Measurements from ENCODE around the gene RNF31. TPM values are rescaled to one million over a fixed set of nuclear protein-coding genes. Genes with fewer than 3 reads are reported as not detected.

The RNF31 gene
- total and polyA plus RNA-seq, 2 of the 13 experiments (the other 11 are each of a cell fraction or from before 2014, with no cell fraction given): 48.2 to 86.8 TPM

DNA sequence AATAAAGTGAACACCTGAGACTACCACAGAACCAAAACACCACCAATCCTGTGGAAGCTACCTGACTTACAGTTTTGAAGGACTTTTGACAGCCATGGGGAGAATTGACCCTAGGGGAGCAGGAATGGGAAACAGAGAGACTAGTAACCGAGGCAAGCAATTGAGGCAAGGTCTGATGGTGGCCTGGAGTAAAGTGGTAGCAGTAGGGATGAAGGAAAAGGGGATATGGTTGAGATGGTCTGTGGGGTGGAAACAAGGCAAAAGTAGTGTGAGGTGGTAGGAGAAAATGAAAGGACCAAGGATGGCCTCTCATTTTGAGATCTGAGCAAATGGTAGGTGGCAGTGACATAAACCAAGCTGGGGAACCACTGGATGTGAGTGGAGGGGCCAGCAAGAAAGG is 9.5 kb downstream of the RNF31 start (continued):
- TF ChIP-seq, protein P1, sequence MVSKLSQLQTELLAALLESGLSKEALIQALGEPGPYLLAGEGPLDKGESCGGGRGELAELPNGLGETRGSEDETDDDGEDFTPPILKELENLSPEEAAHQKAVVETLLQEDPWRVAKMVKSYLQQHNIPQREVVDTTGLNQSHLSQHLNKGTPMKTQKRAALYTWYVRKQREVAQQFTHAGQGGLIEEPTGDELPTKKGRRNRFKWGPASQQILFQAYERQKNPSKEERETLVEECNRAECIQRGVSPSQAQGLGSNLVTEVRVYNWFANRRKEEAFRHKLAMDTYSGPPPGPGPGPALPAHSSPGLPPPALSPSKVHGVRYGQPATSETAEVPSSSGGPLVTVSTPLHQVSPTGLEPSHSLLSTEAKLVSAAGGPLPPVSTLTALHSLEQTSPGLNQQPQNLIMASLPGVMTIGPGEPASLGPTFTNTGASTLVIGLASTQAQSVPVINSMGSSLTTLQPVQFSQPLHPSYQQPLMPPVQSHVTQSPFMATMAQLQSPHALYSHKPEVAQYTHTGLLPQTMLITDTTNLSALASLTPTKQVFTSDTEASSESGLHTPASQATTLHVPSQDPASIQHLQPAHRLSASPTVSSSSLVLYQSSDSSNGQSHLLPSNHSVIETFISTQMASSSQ (IDR thresholded peaks at IDR 0.05; ENCODE audit: low read depth): no peak
- TF ChIP-seq, protein P1 (CRISPR knock-in tag; IDR thresholded peaks at IDR 0.05; ENCODE audit: borderline replicate concordance): no peak
- TF ChIP-seq, protein P2, sequence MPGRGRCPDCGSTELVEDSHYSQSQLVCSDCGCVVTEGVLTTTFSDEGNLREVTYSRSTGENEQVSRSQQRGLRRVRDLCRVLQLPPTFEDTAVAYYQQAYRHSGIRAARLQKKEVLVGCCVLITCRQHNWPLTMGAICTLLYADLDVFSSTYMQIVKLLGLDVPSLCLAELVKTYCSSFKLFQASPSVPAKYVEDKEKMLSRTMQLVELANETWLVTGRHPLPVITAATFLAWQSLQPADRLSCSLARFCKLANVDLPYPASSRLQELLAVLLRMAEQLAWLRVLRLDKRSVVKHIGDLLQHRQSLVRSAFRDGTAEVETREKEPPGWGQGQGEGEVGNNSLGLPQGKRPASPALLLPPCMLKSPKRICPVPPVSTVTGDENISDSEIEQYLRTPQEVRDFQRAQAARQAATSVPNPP (CRISPR knock-in tag; IDR thresholded peaks at IDR 0.05): no peak
- TF ChIP-seq ZNF598 (CRISPR knock-in tag; IDR thresholded peaks at IDR 0.05; ENCODE audit: borderline replicate concordance) (no peak), ZSCAN12 (CRISPR knock-in tag; IDR thresholded peaks at IDR 0.05) (no peak), ZSCAN31 (CRISPR knock-in tag; IDR thresholded peaks at IDR 0.05; ENCODE audit: low read depth) (no peak), NFRKB (IDR thresholded peaks at IDR 0.05) (0 out of 2 replicates have a peak, but pooled peaks have one; percentile 29), IKZF1 (IDR thresholded peaks at IDR 0.05) (peak; percentile 62; the same call in 1 of the 2 replicates), SCMH1 (CRISPR knock-in tag; IDR thresholded peaks at IDR 0.05; ENCODE audit: borderline replicate concordance) (no peak), NR2F6 (IDR thresholded peaks at IDR 0.05) (no peak), NR2F6 (CRISPR knock-in tag; IDR thresholded peaks at IDR 0.05) (no peak), ZNF530 (CRISPR knock-in tag; IDR thresholded peaks at IDR 0.05; ENCODE audit: low read depth) (no peak), ZNF563 (CRISPR knock-in tag; IDR thresholded peaks at IDR 0.05) (no peak), ZNF605 (CRISPR knock-in tag; IDR thresholded peaks at IDR 0.05) (0 out of 2 replicates have a peak, but pooled peaks have one; percentile 21), TAF15 (IDR thresholded peaks at IDR 0.05; ENCODE audit: low read depth, low read length, poor library complexity, severe bottlenecking) (no peak), KAT7 (CRISPR knock-in tag; IDR thresholded peaks at IDR 0.05; ENCODE audit: borderline replicate concordance) (no peak), SMC3 (IDR thresholded peaks at IDR 0.05; ENCODE audit: low read length) (no peak), SP2 (CRISPR knock-in tag; IDR thresholded peaks at IDR 0.05) (no peak), JUNB (CRISPR knock-in tag; IDR thresholded peaks at IDR 0.05; ENCODE audit: borderline replicate concordance) (no peak), POLR2AphosphoS5 (IDR thresholded peaks at IDR 0.05; ENCODE audit: low read depth, low read length) (0 out of 2 replicates have a peak, but pooled peaks have one; percentile 27)
- TF ChIP-seq, protein P3, sequence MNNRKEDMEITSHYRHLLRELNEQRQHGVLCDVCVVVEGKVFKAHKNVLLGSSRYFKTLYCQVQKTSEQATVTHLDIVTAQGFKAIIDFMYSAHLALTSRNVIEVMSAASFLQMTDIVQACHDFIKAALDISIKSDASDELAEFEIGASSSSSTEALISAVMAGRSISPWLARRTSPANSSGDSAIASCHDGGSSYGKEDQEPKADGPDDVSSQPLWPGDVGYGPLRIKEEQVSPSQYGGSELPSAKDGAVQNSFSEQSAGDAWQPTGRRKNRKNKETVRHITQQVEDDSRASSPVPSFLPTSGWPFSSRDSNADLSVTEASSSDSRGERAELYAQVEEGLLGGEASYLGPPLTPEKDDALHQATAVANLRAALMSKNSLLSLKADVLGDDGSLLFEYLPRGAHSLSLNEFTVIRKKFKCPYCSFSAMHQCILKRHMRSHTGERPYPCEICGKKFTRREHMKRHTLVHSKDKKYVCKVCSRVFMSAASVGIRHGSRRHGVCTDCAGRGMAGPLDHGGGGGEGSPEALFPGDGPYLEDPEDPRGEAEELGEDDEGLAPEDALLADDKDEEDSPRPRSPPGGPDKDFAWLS (CRISPR knock-in tag; IDR thresholded peaks at IDR 0.05; ENCODE audit: borderline replicate concordance): no peak
- TF ChIP-seq, protein P4, sequence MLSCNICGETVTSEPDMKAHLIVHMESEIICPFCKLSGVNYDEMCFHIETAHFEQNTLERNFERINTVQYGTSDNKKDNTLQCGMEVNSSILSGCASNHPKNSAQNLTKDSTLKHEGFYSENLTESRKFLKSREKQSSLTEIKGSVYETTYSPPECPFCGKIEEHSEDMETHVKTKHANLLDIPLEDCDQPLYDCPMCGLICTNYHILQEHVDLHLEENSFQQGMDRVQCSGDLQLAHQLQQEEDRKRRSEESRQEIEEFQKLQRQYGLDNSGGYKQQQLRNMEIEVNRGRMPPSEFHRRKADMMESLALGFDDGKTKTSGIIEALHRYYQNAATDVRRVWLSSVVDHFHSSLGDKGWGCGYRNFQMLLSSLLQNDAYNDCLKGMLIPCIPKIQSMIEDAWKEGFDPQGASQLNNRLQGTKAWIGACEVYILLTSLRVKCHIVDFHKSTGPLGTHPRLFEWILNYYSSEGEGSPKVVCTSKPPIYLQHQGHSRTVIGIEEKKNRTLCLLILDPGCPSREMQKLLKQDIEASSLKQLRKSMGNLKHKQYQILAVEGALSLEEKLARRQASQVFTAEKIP (CRISPR knock-in tag; IDR thresholded peaks at IDR 0.05; ENCODE audit: borderline replicate concordance): no peak

All from HepG2 (cell line).